Erythroblast (primary cell): Measurements from ENCODE around the gene JADE2.

Source experiments
- GATA1 ChIP-seq: IDR thresholded peaks from 2 replicates; pipeline ENCODE4 v1.6.1; 2011; ENCODE audit warnings: low read depth, mild to moderate bottlenecking, control low read depth, low read length, moderate library complexity
- POLR2A ChIP-seq: IDR thresholded peaks from 2 replicates; pipeline ENCODE4 v1.6.1; 2011; ENCODE audit warnings: mild to moderate bottlenecking, low read length

GRCh38 chr5:134490925-134491271 is 34.6 kb upstream of the JADE2 start:
- TF ChIP-seq POLR2A (no peak), GATA1 (no peak)
